ENCODE results near the gene MDN1.

GRCh38 chr6:89615882-89616281 is 203.7 kb downstream of the MDN1 start:
- TF ChIP-seq CTCF (IDR thresholded peaks at IDR 0.05) = no peak
- no peak for TF ChIP-seq EP300 (IDR thresholded peaks at IDR 0.05)
- TF ChIP-seq POLR2A (IDR thresholded peaks at IDR 0.05) = no peak

Data from gastroesophageal sphincter (tissue), 3 donors.